Calu3 (cell line): ENCODE measurements around the gene SEC63. TPM values are rescaled to one million over a fixed set of nuclear protein-coding genes. Genes with fewer than 3 reads are reported as not detected.
"Not testable (repeated sequence)": the region's sequence is repeated elsewhere in the genome, so short reads cannot be mapped to it uniquely, and the experiment has no call there.

Experiments
- BruUV-seq: library from RNA; stranded (reverse); fragments of 400-500 nt; replicated peaks from 2 replicates; lab custom pipeline; 2021; lab: Mats Ljungman, UMichigan
- CTCF ChIA-PET: fragments of 300-600 bp; sonication (Branson Sonifier 250); formaldehyde crosslinking; loops from one replicate; lab custom pipeline; 2022; ENCODE audit warnings: antibody characterized with exemption; lab: Charles Lee
- DNase-seq: peaks from one replicate; pipeline ENCODE4 v3.0.0; 2022
- H3K27ac Mint-ChIP-seq: one replicate; pipeline ENCODE4 v1.8.0; 2022; ENCODE audit warnings: mixed read lengths; ENCODE audit not compliant: unreplicated experiment
- H3K27me3 Mint-ChIP-seq: one replicate; pipeline ENCODE4 v1.8.0; 2022; ENCODE audit warnings: mixed read lengths; ENCODE audit not compliant: unreplicated experiment
- H3K36me3 Mint-ChIP-seq: one replicate; pipeline ENCODE4 v1.8.0; 2022; ENCODE audit warnings: mild to moderate bottlenecking, moderate library complexity, mixed read lengths; ENCODE audit not compliant: insufficient read depth, unreplicated experiment
- H3K4me1 Mint-ChIP-seq: one replicate; pipeline ENCODE4 v1.8.0; 2022; ENCODE audit warnings: mild to moderate bottlenecking, low read depth, mixed read lengths; ENCODE audit not compliant: unreplicated experiment
- H3K4me3 Mint-ChIP-seq: one replicate; pipeline ENCODE4 v1.8.0; 2022; ENCODE audit warnings: mild to moderate bottlenecking, low read depth, moderate library complexity, mixed read lengths; ENCODE audit not compliant: unreplicated experiment
- H3K9me3 Mint-ChIP-seq: one replicate; pipeline ENCODE4 v1.8.0; 2022; ENCODE audit warnings: low read depth, mixed read lengths; ENCODE audit not compliant: unreplicated experiment
- CTCF ChIP-seq: fragments of 200-600 bp; IDR thresholded peaks from one replicate; pipeline ENCODE4 v1.8.0; 2022; ENCODE audit warnings: antibody characterized with exemption; ENCODE audit not compliant: unreplicated experiment
- intact Hi-C: fragments of 100-400 bp; cut with micrococcal nuclease; formaldehyde crosslinking; loops from one replicate; pipeline ENCODE4 v1.10.0; 2022; ENCODE audit not compliant: unreplicated experiment
- total RNA-seq: library from RNA; stranded (reverse); gene quantifications from 2 replicates; pipeline ENCODE4 v1.2.3, GENCODE V29; 2022

Gene SEC63
- total RNA-seq, 1 experiment from 2014 or later: 135 TPM

GRCh38 chr6:107956586-107957307, 1.3 kb downstream of the SEC63 start:
- Mint-ChIP-seq H3K27ac (peak overlapping the region; percentile 89), H3K4me1 (no peaks in the 10 kb centered on the region), H3K4me3 (peak overlapping the region; percentile 87), H3K36me3 (peaks cover 39% of the 10 kb centered on the region), H3K27me3 (no peaks in the 10 kb centered on the region), H3K9me3 (no peaks in the 10 kb centered on the region)
- DNase-seq: no peak
- intact Hi-C loops: loop anchor here (2.0 kb wide), 1 partner anchor 14 kb away; no protein-coding TSS in a partner anchor
- CTCF ChIA-PET: interaction anchor here (1.0 to 1.1 kb wide), 2 partner anchors 24 to 62 kb away, joined by 3 read pairs; no protein-coding TSS in a partner anchor
- no TSS peak for BruUV-seq
- no peak for TF ChIP-seq CTCF

GRCh38 chr6:107956181-107956580, 1.8 kb downstream of the SEC63 start:
- H3K9me3 Mint-ChIP-seq: no peaks in the 10 kb centered on the region
- TSS peak; percentile 40 for BruUV-seq
- no peak for TF ChIP-seq CTCF
- peaks cover 39% of the 10 kb centered on the region for H3K36me3 Mint-ChIP-seq
- no peaks in the 10 kb centered on the region for H3K27me3 Mint-ChIP-seq
- intact Hi-C loops: loop anchor here (2.0 kb wide), 1 partner anchor 13 kb away; no protein-coding TSS in a partner anchor
- peak overlapping the region; percentile 89 for H3K27ac Mint-ChIP-seq
- CTCF ChIA-PET: interaction anchor here (1.0 to 1.1 kb wide), 2 partner anchors 24 to 61 kb away, joined by 3 read pairs; no protein-coding TSS in a partner anchor
- H3K4me1 Mint-ChIP-seq: no peaks in the 10 kb centered on the region
- DNase-seq: no peak
- peak overlapping the region; percentile 87 for H3K4me3 Mint-ChIP-seq

GRCh38 chr6:107953858-107954414, 4.1 kb downstream of the SEC63 start:
- peaks cover 39% of the 10 kb centered on the region for H3K36me3 Mint-ChIP-seq
- CTCF ChIA-PET, H3K27me3 Mint-ChIP-seq, BruUV-seq, intact Hi-C loops, H3K9me3 Mint-ChIP-seq, H3K4me3 Mint-ChIP-seq, DNase-seq, H3K27ac Mint-ChIP-seq: not testable (repeated sequence)
- H3K4me1 Mint-ChIP-seq: peaks cover 12% of the 10 kb centered on the region

GRCh38 chr6:107943626-107944439, 14.2 kb downstream of the SEC63 start:
- Mint-ChIP-seq H3K4me1 (peaks cover 43% of the 10 kb centered on the region), H3K9me3 (no peaks in the 10 kb centered on the region), H3K27me3 (no peaks in the 10 kb centered on the region), H3K27ac (no peak overlapping the region), H3K36me3 (peaks cover 11% of the 10 kb centered on the region), H3K4me3 (no peak overlapping the region)
- no peak for TF ChIP-seq CTCF
- no peak for DNase-seq
- CTCF ChIA-PET: no interaction called here
- intact Hi-C loops: loop anchor here (2.0 kb wide), 1 partner anchor 13 kb away; no protein-coding TSS in a partner anchor
- BruUV-seq: no TSS peak
